Measurements from ENCODE around the gene KIZ. TPM values are rescaled to one million over a fixed set of nuclear protein-coding genes. Genes with fewer than 3 reads are reported as not detected.

The KIZ gene
- total and polyA plus RNA-seq, 2 experiments from 2014 or later: 58.3 to 63.6 TPM

DNA sequence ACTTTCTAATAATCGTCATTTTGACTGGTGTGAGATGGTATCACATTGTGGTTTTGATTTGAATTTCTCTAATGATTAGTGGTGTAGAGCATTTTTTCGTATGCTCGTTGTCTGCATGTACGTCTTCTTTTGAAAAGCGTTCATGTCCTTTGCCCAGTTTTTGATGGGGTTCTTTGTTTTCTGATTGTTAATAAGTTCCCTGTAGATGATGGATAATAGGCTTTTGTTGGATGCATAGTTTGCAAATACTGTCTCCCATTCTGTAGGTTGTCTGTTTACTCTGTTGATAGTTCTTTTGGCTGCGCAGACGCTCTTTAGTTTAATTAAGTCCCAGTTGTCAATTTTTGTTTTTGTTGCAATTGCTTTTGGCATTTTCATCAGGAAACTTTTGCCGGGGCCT is 144.9 kb downstream of the KIZ start:
- H3K27ac ChIP-seq (ENCODE audit: low read depth): no peak overlapping the region
- H3K4me2 ChIP-seq: no peak overlapping the region
- no peak for DNase-seq (ENCODE audit: low spot score)
- H3K4me1 ChIP-seq (ENCODE audit: insufficient read depth): no peaks in the 10 kb centered on the region
- peaks cover 4% of the 10 kb centered on the region; the same call in 2 of the 3 replicates for H3K36me3 Mint-ChIP-seq (ENCODE audit: low read depth)
- TF ChIP-seq, protein P1, sequence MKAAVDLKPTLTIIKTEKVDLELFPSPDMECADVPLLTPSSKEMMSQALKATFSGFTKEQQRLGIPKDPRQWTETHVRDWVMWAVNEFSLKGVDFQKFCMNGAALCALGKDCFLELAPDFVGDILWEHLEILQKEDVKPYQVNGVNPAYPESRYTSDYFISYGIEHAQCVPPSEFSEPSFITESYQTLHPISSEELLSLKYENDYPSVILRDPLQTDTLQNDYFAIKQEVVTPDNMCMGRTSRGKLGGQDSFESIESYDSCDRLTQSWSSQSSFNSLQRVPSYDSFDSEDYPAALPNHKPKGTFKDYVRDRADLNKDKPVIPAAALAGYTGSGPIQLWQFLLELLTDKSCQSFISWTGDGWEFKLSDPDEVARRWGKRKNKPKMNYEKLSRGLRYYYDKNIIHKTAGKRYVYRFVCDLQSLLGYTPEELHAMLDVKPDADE (IDR thresholded peaks at IDR 0.05): no peak
- TF ChIP-seq ZNF331 (CRISPR knock-in tag; IDR thresholded peaks at IDR 0.05; ENCODE audit: low read depth): no peak
- no peak for TF ChIP-seq ZNF114 (CRISPR knock-in tag; IDR thresholded peaks at IDR 0.05)
- no peak for TF ChIP-seq JUNB (IDR thresholded peaks at IDR 0.05; ENCODE audit: unreplicated experiment)
- TF ChIP-seq STAT1 (IDR thresholded peaks at IDR 0.05; ENCODE audit: unreplicated experiment): no peak
- H3K9me2 ChIP-seq (ENCODE audit: insufficient read depth): no peaks in the 10 kb centered on the region
- no peaks in the 10 kb centered on the region for H3K27me3 Mint-ChIP-seq (ENCODE audit: insufficient read depth, low read depth, poor library complexity)
- H3K9me3 Mint-ChIP-seq: peaks cover 8% of the 10 kb centered on the region
- no peaks in the 10 kb centered on the region for H3F3A ChIP-seq (replicated peaks; ENCODE audit: low read depth)
- H2AFZ ChIP-seq: no peak overlapping the region
- H3K36me3 ChIP-seq (ENCODE audit: insufficient read depth): no peaks in the 10 kb centered on the region
- no peak overlapping the region for H3K4me3 Mint-ChIP-seq
- no peaks in the 10 kb centered on the region for H3K27me3 ChIP-seq (ENCODE audit: insufficient read depth)
- no peak overlapping the region for H3K27ac Mint-ChIP-seq
- no peaks in the 10 kb centered on the region for H3K4me1 Mint-ChIP-seq
- H4K20me1 ChIP-seq (replicated peaks; ENCODE audit: insufficient read depth): no peaks in the 10 kb centered on the region
- no peak for ATAC-seq
- no peaks in the 10 kb centered on the region for H3K79me2 ChIP-seq (replicated peaks; ENCODE audit: insufficient read depth)
- no peak overlapping the region for H3K4me3 ChIP-seq

- Histone ChIP-seq H3K4me3 (no peak overlapping the region), H3K27me3 (ENCODE audit: insufficient read depth) (no peaks in the 10 kb centered on the region), H2AFZ (no peak overlapping the region), H3K36me3 (ENCODE audit: insufficient read depth) (no peaks in the 10 kb centered on the region), H3F3A (replicated peaks; ENCODE audit: low read depth) (no peaks in the 10 kb centered on the region), H3K9me2 (ENCODE audit: insufficient read depth) (no peaks in the 10 kb centered on the region), H3K79me2 (replicated peaks; ENCODE audit: insufficient read depth) (no peaks in the 10 kb centered on the region), H3K27ac (ENCODE audit: low read depth) (no peak overlapping the region), H3K4me1 (ENCODE audit: insufficient read depth) (no peaks in the 10 kb centered on the region), H3K4me2 (no peak overlapping the region), H4K20me1 (replicated peaks; ENCODE audit: insufficient read depth) (no peaks in the 10 kb centered on the region)
- Mint-ChIP-seq H3K36me3 (ENCODE audit: low read depth) (no peaks in the 10 kb centered on the region), H3K27me3 (ENCODE audit: insufficient read depth, low read depth, poor library complexity) (no peaks in the 10 kb centered on the region), H3K4me1 (no peaks in the 10 kb centered on the region), H3K9me3 (peaks cover 3% of the 10 kb centered on the region; the same call in 1 of the 3 replicates), H3K4me3 (no peak overlapping the region), H3K27ac (no peak overlapping the region)
- ATAC-seq: no peak
- no peak for DNase-seq (ENCODE audit: low spot score)
- TF ChIP-seq STAT1 (IDR thresholded peaks at IDR 0.05; ENCODE audit: unreplicated experiment): no peak
- no peak for TF ChIP-seq POLR2AphosphoS5 (IDR thresholded peaks at IDR 0.05; ENCODE audit: low read depth)
- no peak for TF ChIP-seq JUNB (IDR thresholded peaks at IDR 0.05; ENCODE audit: unreplicated experiment)
- TF ChIP-seq, protein P2, sequence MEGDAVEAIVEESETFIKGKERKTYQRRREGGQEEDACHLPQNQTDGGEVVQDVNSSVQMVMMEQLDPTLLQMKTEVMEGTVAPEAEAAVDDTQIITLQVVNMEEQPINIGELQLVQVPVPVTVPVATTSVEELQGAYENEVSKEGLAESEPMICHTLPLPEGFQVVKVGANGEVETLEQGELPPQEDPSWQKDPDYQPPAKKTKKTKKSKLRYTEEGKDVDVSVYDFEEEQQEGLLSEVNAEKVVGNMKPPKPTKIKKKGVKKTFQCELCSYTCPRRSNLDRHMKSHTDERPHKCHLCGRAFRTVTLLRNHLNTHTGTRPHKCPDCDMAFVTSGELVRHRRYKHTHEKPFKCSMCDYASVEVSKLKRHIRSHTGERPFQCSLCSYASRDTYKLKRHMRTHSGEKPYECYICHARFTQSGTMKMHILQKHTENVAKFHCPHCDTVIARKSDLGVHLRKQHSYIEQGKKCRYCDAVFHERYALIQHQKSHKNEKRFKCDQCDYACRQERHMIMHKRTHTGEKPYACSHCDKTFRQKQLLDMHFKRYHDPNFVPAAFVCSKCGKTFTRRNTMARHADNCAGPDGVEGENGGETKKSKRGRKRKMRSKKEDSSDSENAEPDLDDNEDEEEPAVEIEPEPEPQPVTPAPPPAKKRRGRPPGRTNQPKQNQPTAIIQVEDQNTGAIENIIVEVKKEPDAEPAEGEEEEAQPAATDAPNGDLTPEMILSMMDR (conservative IDR thresholded peaks at IDR 0.05; ENCODE audit: low read depth in 2 of 2): no peak
- TF ChIP-seq EZH2 (IDR thresholded peaks at IDR 0.05; ENCODE audit: low read depth, unreplicated experiment): no peak
- no peak for TF ChIP-seq REST (IDR thresholded peaks at IDR 0.05; ENCODE audit: unreplicated experiment)
- TF ChIP-seq, protein P1 (IDR thresholded peaks at IDR 0.05): no peak
- TF ChIP-seq EZH2phosphoT487 (IDR thresholded peaks at IDR 0.05; ENCODE audit: unreplicated experiment): no peak
- no peak for TF ChIP-seq CREB1 (CRISPR knock-in tag; IDR thresholded peaks at IDR 0.05; ENCODE audit: low read depth)
- TF ChIP-seq ZNF114 (CRISPR knock-in tag; IDR thresholded peaks at IDR 0.05): no peak
Measured at GRCh38 chr20:21272279-21272678, 146.4 kb downstream of the KIZ start.

Data from GM23338 (cell line).